ENCODE results near the gene ADI1. TPM values are rescaled to one million over a fixed set of nuclear protein-coding genes. Genes with fewer than 3 reads are reported as not detected.

The ADI1 gene
- total and polyA plus RNA-seq, 10 of the 15 experiments (the other 5 are each of a cell fraction or from before 2014, with no cell fraction given), result 4.4 to 78.7 (median 17.2) TPM

GRCh38 chr2:3545788-3546478, 26.6 kb upstream of the ADI1 start:
- intact Hi-C loops (cut with micrococcal nuclease; ENCODE audit: unreplicated experiment), result no loop called here
- 97% methylated on average over 10 of the region's 10 CpGs for WGBS (ENCODE audit: insufficient coverage, insufficient replicate concordance, low lambda C conversion rate, missing lambda C conversion rate)
- TF ChIP-seq ZBTB11 (CRISPR knock-in tag; IDR thresholded peaks at IDR 0.05), result no peak
- TF ChIP-seq CHD2 (IDR thresholded peaks at IDR 0.05; ENCODE audit: borderline replicate concordance, low read depth, low read length), result no peak
- TF ChIP-seq SREBF1 (IDR thresholded peaks at IDR 0.05; ENCODE audit: low read length), result no peak
- no peak for TF ChIP-seq ZNF592 (IDR thresholded peaks at IDR 0.05)
- no peak for TF ChIP-seq PRDM15 (CRISPR knock-in tag; IDR thresholded peaks at IDR 0.05)
- no peak for TF ChIP-seq BCL3 (IDR thresholded peaks at IDR 0.05; ENCODE audit: borderline replicate concordance, insufficient read depth, low read depth, low read length, poor library complexity, severe bottlenecking)
- no peak for TF ChIP-seq ESRRA (IDR thresholded peaks at IDR 0.05; ENCODE audit: low read length)

More at GRCh38 chr2:3545788-3546478, 26.6 kb upstream of the ADI1 start:
- Histone ChIP-seq H4K20me1 (ENCODE audit: control insufficient read depth, insufficient read depth) (no peaks in the 10 kb centered on the region), H3K27ac (ENCODE audit: control insufficient read depth, insufficient read depth) (no peak overlapping the region), H2AFZ (ENCODE audit: control insufficient read depth, low read depth, low read length) (no peak overlapping the region), H3K36me3 (ENCODE audit: control insufficient read depth in 2 of 2, insufficient read depth in 2 of 2, low read length in 1 of 2) (peaks cover 7 to 40% of the 10 kb centered on the region in 2 experiments), H3K79me2 (ENCODE audit: control insufficient read depth, insufficient read depth, low read length) (no peaks in the 10 kb centered on the region), H3K4me3 (no peak overlapping the region), H3K27me3 (replicated peaks in 1 of 2; ENCODE audit: control insufficient read depth in 2 of 2, insufficient read depth in 2 of 2, low read length in 1 of 2) (no peaks in the 10 kb centered on the region), H3K9me3 (replicated peaks; ENCODE audit: control insufficient read depth, insufficient read depth, low read length) (no peaks in the 10 kb centered on the region), H3K4me2 (ENCODE audit: control insufficient read depth, insufficient read depth) (no peak overlapping the region), H3K9ac (ENCODE audit: control insufficient read depth, insufficient read depth, low read length) (no peak overlapping the region), H3K4me1 (ENCODE audit: control insufficient read depth, insufficient read depth, low read length) (no peaks in the 10 kb centered on the region; the same call in 1 of the 2 replicates)
- no peak for ATAC-seq
- DNase-seq (ENCODE audit: low read depth, low spot score), result no peak
- no peak for FAIRE-seq
- ChIA-PET POLR2A (no interaction called here), RAD21 (ENCODE audit: unreplicated experiment) (interaction anchor here (0.7 kb wide), 1 partner anchor 13 kb away, joined by 3 read pairs; no protein-coding TSS in a partner anchor), CTCF (no interaction called here), SMC1A (ENCODE audit: uncharacterized antibody, unreplicated experiment) (interaction anchor here (0.5 kb wide), 1 partner anchor 152 kb away, joined by 3 read pairs; no protein-coding TSS in a partner anchor)
- in situ Hi-C loops (cut with MboI), result no loop called here
- no TSS peak for BruUV-seq (replicated peaks)
